Measurements from ENCODE around the gene PLCB1. TPM values are rescaled to one million over a fixed set of nuclear protein-coding genes. Genes with fewer than 3 reads are reported as not detected.

The PLCB1 gene
- total and polyA plus RNA-seq, 10 of the 15 experiments (the other 5 are each of a cell fraction or from before 2014, with no cell fraction given), result 0.05 to 5.3 (median 0.17) TPM; not detected in 1

DNA sequence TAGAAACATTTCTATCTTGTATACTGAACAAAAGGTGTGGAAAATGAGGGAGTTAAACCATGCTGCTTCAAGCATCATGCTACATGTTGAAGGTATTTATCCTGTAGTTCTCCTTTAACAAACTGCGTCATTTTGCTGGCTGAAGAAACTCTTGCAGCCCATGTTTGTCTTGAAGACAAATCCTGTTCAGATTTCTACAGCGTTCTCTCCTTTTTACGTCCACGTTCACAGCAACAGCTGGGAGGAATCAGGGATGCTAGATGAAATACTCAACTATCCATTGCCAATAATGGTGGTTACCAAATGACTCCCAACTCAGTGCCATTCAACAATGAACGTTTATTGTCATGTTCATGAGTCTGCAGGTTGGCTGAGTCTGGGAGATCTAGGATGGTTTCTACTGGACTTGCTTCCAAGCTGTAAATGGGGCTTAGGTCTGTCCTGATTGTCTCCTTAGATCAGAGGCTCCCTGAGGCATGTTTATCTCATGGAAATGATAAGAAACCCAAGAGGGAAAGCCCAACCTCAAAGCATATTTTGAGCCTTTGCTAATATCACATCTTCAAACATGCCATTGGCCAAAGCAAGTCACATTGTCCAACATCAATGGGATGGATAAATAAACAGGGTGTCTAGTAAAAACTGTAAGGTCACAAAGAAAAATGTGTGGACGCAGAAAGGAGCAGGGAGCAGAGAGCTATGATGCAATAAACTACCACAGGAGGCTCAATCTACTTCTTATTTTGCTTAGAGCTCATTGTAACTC lies 2.7 kb upstream of the PLCB1 start:
- WGBS (ENCODE audit: insufficient coverage, insufficient replicate concordance, low lambda C conversion rate, missing lambda C conversion rate), result 40% methylated on average over 6 of the region's 6 CpGs
- no peak overlapping the region for H3K9ac ChIP-seq (ENCODE audit: control insufficient read depth, insufficient read depth, low read length)
- H3K9me3 ChIP-seq (replicated peaks; ENCODE audit: control insufficient read depth, insufficient read depth, low read length), result no peaks in the 10 kb centered on the region
- ATAC-seq (no peak), DNase-seq (ENCODE audit: low read depth, low spot score) (no peak), FAIRE-seq (no peak)
- no peaks in the 10 kb centered on the region for H3K36me3 ChIP-seq (ENCODE audit: control insufficient read depth in 2 of 2, insufficient read depth in 2 of 2, low read length in 1 of 2)
- no TSS peak for BruUV-seq (replicated peaks)
- no peak overlapping the region for H3K4me2 ChIP-seq (ENCODE audit: control insufficient read depth, insufficient read depth)
- SMC1A ChIA-PET (ENCODE audit: uncharacterized antibody, unreplicated experiment), result no interaction called here
- no peaks in the 10 kb centered on the region for H3K79me2 ChIP-seq (ENCODE audit: control insufficient read depth, insufficient read depth, low read length)
- TF ChIP-seq BMI1 (IDR thresholded peaks at IDR 0.05; ENCODE audit: borderline replicate concordance), result no peak
- TF ChIP-seq RUNX3 (IDR thresholded peaks at IDR 0.05; ENCODE audit: low read length), result no peak
- no peak for TF ChIP-seq TCF12 (IDR thresholded peaks at IDR 0.05; ENCODE audit: low read depth, low read length)
- no peak for TF ChIP-seq FOXM1 (IDR thresholded peaks at IDR 0.05; ENCODE audit: low read depth, low read length)
- TF ChIP-seq, protein P1, sequence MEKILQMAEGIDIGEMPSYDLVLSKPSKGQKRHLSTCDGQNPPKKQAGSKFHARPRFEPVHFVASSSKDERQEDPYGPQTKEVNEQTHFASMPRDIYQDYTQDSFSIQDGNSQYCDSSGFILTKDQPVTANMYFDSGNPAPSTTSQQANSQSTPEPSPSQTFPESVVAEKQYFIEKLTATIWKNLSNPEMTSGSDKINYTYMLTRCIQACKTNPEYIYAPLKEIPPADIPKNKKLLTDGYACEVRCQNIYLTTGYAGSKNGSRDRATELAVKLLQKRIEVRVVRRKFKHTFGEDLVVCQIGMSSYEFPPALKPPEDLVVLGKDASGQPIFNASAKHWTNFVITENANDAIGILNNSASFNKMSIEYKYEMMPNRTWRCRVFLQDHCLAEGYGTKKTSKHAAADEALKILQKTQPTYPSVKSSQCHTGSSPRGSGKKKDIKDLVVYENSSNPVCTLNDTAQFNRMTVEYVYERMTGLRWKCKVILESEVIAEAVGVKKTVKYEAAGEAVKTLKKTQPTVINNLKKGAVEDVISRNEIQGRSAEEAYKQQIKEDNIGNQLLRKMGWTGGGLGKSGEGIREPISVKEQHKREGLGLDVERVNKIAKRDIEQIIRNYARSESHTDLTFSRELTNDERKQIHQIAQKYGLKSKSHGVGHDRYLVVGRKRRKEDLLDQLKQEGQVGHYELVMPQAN (conservative IDR thresholded peaks at IDR 0.05), result no peak
- no peak for TF ChIP-seq CHD1 (IDR thresholded peaks at IDR 0.05; ENCODE audit: low read depth, low read length)
- TF ChIP-seq, protein P2, sequence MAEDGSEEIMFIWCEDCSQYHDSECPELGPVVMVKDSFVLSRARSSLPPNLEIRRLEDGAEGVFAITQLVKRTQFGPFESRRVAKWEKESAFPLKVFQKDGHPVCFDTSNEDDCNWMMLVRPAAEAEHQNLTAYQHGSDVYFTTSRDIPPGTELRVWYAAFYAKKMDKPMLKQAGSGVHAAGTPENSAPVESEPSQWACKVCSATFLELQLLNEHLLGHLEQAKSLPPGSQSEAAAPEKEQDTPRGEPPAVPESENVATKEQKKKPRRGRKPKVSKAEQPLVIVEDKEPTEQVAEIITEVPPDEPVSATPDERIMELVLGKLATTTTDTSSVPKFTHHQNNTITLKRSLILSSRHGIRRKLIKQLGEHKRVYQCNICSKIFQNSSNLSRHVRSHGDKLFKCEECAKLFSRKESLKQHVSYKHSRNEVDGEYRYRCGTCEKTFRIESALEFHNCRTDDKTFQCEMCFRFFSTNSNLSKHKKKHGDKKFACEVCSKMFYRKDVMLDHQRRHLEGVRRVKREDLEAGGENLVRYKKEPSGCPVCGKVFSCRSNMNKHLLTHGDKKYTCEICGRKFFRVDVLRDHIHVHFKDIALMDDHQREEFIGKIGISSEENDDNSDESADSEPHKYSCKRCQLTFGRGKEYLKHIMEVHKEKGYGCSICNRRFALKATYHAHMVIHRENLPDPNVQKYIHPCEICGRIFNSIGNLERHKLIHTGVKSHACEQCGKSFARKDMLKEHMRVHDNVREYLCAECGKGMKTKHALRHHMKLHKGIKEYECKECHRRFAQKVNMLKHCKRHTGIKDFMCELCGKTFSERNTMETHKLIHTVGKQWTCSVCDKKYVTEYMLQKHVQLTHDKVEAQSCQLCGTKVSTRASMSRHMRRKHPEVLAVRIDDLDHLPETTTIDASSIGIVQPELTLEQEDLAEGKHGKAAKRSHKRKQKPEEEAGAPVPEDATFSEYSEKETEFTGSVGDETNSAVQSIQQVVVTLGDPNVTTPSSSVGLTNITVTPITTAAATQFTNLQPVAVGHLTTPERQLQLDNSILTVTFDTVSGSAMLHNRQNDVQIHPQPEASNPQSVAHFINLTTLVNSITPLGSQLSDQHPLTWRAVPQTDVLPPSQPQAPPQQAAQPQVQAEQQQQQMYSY (CRISPR knock-in tag; IDR thresholded peaks at IDR 0.05), result no peak
- TF ChIP-seq SPI1 (IDR thresholded peaks at IDR 0.05; ENCODE audit: borderline replicate concordance, insufficient read depth, low read depth, low read length), result no peak
- TF ChIP-seq RB1 (IDR thresholded peaks at IDR 0.05; ENCODE audit: borderline replicate concordance), result no peak
- TF ChIP-seq POU2F2 (IDR thresholded peaks at IDR 0.05; ENCODE audit: borderline replicate concordance, low read depth, low read length), result no peak
- TF ChIP-seq JUNB (IDR thresholded peaks at IDR 0.05), result no peak
- TF ChIP-seq BACH1 (IDR thresholded peaks at IDR 0.05; ENCODE audit: borderline replicate concordance), result no peak
- TF ChIP-seq, protein P3, sequence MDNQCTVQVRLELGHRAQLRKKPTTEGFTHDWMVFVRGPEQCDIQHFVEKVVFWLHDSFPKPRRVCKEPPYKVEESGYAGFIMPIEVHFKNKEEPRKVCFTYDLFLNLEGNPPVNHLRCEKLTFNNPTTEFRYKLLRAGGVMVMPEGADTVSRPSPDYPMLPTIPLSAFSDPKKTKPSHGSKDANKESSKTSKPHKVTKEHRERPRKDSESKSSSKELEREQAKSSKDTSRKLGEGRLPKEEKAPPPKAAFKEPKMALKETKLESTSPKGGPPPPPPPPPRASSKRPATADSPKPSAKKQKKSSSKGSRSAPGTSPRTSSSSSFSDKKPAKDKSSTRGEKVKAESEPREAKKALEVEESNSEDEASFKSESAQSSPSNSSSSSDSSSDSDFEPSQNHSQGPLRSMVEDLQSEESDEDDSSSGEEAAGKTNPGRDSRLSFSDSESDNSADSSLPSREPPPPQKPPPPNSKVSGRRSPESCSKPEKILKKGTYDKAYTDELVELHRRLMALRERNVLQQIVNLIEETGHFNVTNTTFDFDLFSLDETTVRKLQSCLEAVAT (IDR thresholded peaks at IDR 0.05), result no peak
- H3K27ac ChIP-seq (ENCODE audit: control insufficient read depth, insufficient read depth), result no peak overlapping the region
- RAD21 ChIA-PET (ENCODE audit: unreplicated experiment), result interaction anchor here (0.6 to 1.9 kb wide), 3 partner anchors 193 to 593 kb away, joined by 3 to 6 read pairs (median 3); no protein-coding TSS in a partner anchor
- POLR2A ChIA-PET, result no interaction called here
- CTCF ChIA-PET, result interaction anchor here (0.7 to 3.0 kb wide), 3 partner anchors 86 to 990 kb away, joined by 3 to 38 read pairs (median 3); no protein-coding TSS in a partner anchor
- intact Hi-C loops (cut with micrococcal nuclease; ENCODE audit: unreplicated experiment) (loop anchor here (10.0 kb wide), 1 partner anchor 55 kb away; no protein-coding TSS in a partner anchor), in situ Hi-C loops (cut with MboI) (no loop called here)
- peaks cover 5 to 8% of the 10 kb centered on the region in 2 experiments for H3K27me3 ChIP-seq (replicated peaks in 1 of 2; ENCODE audit: control insufficient read depth in 2 of 2, insufficient read depth in 2 of 2, low read length in 1 of 2)
- H3K4me1 ChIP-seq (ENCODE audit: control insufficient read depth, insufficient read depth, low read length), result peaks cover 10% of the 10 kb centered on the region; the same call in 1 of the 2 replicates
- H3K4me3 ChIP-seq, result no peak overlapping the region
- H2AFZ ChIP-seq (ENCODE audit: control insufficient read depth, low read depth, low read length), result no peak overlapping the region
- H4K20me1 ChIP-seq (ENCODE audit: control insufficient read depth, insufficient read depth), result no peaks in the 10 kb centered on the region
